H1 (cell line): Measurements from ENCODE around the gene PALD1. TPM values are rescaled to one million over a fixed set of nuclear protein-coding genes. Genes with fewer than 3 reads are reported as not detected.

ENCODE experiments used
- CBX8 ChIP-seq: fragments of 300-800, 300-1000 bp; sonication (generic); IDR thresholded peaks from 2 replicates; pipeline ENCODE4 v1.7.1; 2016; ENCODE audit warnings: low read depth, low read length, borderline replicate concordance
- CHD7 ChIP-seq: fragments of 300-600 bp; sonication (generic); IDR thresholded peaks from 2 replicates; pipeline ENCODE4 v1.7.1; 2012; ENCODE audit warnings: low read length, moderate library complexity, mild to moderate bottlenecking, inconsistent platforms; ENCODE audit not compliant: insufficient replicate concordance
- JUN ChIP-seq: IDR thresholded peaks from 2 replicates; pipeline ENCODE4 v1.6.1; 2011; ENCODE audit warnings: low read depth, mild to moderate bottlenecking, improper control_type of control experiment, low read length
- RAD21 ChIP-seq, 2 experiments: IDR thresholded peaks in 1 of 2; conservative IDR thresholded peaks in 1 of 2; 2 replicates each; pipeline ENCODE4 v1.6.1; 2011; ENCODE audit warnings: low read depth in 2 of 2, low read length in 2 of 2, improper control_type of control experiment in 1 of 2, inconsistent platforms in 1 of 2, mild to moderate bottlenecking in 1 of 2, moderate library complexity in 1 of 2
- SAP30 ChIP-seq: fragments of 300-600 bp; sonication (generic); IDR thresholded peaks from 2 replicates; pipeline ENCODE4 v1.7.1; 2012; ENCODE audit warnings: low read length, moderate library complexity, mild to moderate bottlenecking, inconsistent platforms; ENCODE audit not compliant: insufficient read depth, insufficient replicate concordance
- SIN3A ChIP-seq, 2 experiments: IDR thresholded peaks in 1 of 2; conservative IDR thresholded peaks in 1 of 2; 2 replicates each; pipeline ENCODE4 v1.6.1; 2011 to 2012; ENCODE audit warnings: low read length in 2 of 2, improper control_type of control experiment in 1 of 2, low read depth in 1 of 2, mild to moderate bottlenecking in 1 of 2
- SP1 ChIP-seq: IDR thresholded peaks from 2 replicates; pipeline ENCODE4 v1.6.1; 2011; ENCODE audit warnings: low read depth, low read length
- SP4 ChIP-seq: IDR thresholded peaks from 2 replicates; pipeline ENCODE4 v1.6.1; 2012; ENCODE audit warnings: low read length, inconsistent platforms
- TAF7 ChIP-seq: optimal IDR thresholded peaks from 2 replicates; pipeline ENCODE3; 2011; ENCODE audit warnings: low read depth, mild to moderate bottlenecking, inconsistent platforms, low read length, moderate library complexity, borderline replicate concordance
- USF2 ChIP-seq: IDR thresholded peaks from 2 replicates; pipeline ENCODE4 v1.6.1; 2011; ENCODE audit warnings: low read length, improper control_type of control experiment
- polyA plus RNA-seq, 7 experiments: library from polyadenylated mRNA; depleted of rRNA in 3 of 7; stranded (reverse) in 5 of 7; unstranded in 2 of 7; fragments of >200 nt in 5 of 7; fragments of 200-250 nt in 2 of 7; gene quantifications; 1 replicate in 5 of 7; 2 replicates in 1 of 7; 4 replicates in 1 of 7; pipeline versions ENCODE4 v1.2.1 to v1.2.3, GENCODE V29; 2011 to 2013; ENCODE audit warnings: missing spikeins in 2 of 7, mixed read lengths in 2 of 7
- total RNA-seq: library from RNA; stranded (reverse); fragmentation: NEBNext Ultra II Directional; extraction: Animal tissue kit (Norgen Biotek cat#: 25700); gene quantifications from 2 replicates; pipeline ENCODE4 v1.2.1, GENCODE V29; 2021

PALD1 gene
- total and polyA plus RNA-seq, 2 of the 8 experiments (the other 6 are each of a cell fraction or from before 2014, with no cell fraction given): 13.3 to 32.8 TPM

GRCh38 chr10:70599319-70599718 is 120.8 kb downstream of the PALD1 start (continued):
- TF ChIP-seq CHD7 (no peak), SP4 (no peak), SIN3A (conservative IDR thresholded peaks at IDR 0.05 in 1 of 2, IDR thresholded peaks at IDR 0.05 in 1 of 2; ENCODE audit: low read depth in 1 of 2, low read length in 2 of 2) (no peak), SAP30 (no peak), JUN (no peak), CBX8 (no peak), USF2 (no peak), RAD21 (IDR thresholded peaks at IDR 0.05 in 1 of 2, conservative IDR thresholded peaks at IDR 0.05 in 1 of 2; ENCODE audit: low read depth in 2 of 2, low read length in 2 of 2) (no peak), TAF7 (no peak), SP1 (no peak)
